Activated T-helper 1 cell treated with Interleukin-2 at 50 U/mL for 16 hours (primary cell): Measurements from ENCODE around the gene PNPLA7.

ENCODE experiments used
- DNase-seq: peaks from one replicate; pipeline ENCODE4 v3.0.0-alpha.2; 2020; ENCODE audit warnings: low read depth

PNPLA7 gene

GRCh38 chr9:137494104-137494544 lies 56.1 kb downstream of the PNPLA7 start:
- no peak for DNase-seq

GRCh38 chr9:137493364-137494103 lies 56.7 kb downstream of the PNPLA7 start:
- no peak for DNase-seq

DNA sequence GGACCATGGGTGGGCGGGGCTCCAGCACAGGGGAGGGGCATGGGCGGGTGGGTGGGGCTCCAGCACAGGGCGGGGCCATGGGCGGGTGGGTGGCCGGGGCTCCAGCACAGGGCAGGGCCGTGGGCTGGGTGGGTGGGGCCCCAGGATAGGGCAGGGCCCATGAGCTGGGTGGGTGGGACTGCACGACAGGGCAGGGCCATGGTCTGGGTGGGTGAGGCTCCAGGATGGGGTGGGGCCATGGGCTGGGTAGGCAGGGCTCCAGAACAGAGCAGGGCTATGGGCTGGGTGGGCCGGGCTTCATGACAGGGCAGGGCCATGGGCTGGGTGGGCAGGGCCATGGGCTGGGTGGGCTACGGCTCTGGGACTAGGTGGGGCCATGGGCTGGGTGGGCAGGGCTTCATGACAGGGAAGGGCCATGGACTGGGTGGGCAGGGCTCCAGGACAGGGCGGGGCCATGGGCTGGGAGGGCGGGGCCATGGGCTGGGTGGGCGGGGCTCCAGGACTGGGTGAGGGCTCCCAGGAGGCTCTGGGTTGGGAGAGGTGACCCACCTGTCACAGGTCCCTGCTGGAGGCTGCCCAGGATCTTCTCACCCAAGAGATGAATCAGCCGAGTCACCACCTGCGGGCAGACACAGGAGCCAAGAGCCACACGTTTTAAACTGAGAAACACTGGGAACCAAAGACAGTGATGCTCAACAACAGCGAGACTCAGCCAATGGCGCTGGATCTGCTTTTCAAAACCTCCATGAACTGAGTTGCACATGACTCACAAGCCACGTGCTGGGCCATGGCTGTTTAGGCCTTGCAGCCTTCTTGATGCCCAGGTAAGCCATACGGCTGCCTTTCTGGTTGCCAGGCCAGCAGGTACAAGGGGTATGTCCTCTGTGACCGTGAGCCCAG lies 57.5 kb downstream of the PNPLA7 start:
- no peak for DNase-seq

DNA sequence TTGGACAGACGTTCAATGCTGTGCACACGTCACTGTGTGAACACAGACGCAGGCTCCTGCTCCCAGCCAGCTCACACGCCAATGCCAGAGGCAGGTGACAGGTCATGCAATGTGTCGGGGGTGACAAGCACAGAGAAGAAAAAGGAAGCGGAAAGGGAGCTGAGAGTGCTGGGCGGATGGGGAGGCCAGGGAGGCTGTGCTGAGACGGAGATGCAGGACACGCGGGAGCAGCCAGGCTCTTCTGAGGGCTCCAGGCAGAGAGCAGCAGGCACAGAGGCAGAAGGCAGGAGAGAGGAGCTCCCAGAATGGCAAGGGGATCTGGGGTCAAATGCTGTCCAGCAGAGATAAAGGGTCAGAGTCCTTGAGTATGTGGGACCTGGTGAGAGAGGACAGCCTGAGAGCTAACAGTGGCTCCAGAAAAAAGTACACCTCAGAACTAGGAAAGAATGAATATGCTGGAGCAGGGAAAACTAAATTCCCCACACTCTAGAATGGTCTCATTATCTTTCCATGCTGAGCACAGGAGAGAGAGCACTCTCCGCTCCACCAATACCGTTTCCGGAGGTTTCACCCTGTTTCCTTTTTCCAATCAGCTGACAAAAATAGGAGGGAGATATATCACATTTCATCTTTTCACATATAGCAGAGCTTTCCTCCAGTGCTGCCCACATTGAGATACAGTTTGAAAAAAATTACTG lies 58.3 kb downstream of the PNPLA7 start:
- DNase-seq, result no peak

- no peak for DNase-seq
These were observed 59.5 kb downstream of the PNPLA7 start for GRCh38 chr9:137490532-137491186.

- DNase-seq, result no peak
These were observed 61.3 kb downstream of the PNPLA7 start for GRCh38 chr9:137488906-137489305.

- no peak for DNase-seq
These were observed 61.9 kb downstream of the PNPLA7 start for GRCh38 chr9:137488327-137488653.

GRCh38 chr9:137487454-137488326 lies 62.5 kb downstream of the PNPLA7 start:
- no peak for DNase-seq

GRCh38 chr9:137486545-137487453 lies 63.4 kb downstream of the PNPLA7 start:
- no peak for DNase-seq

- DNase-seq, result no peak
These were observed 64.1 kb downstream of the PNPLA7 start for GRCh38 chr9:137486141-137486490.

GRCh38 chr9:137485343-137486140 lies 64.7 kb downstream of the PNPLA7 start:
- no peak for DNase-seq

DNA sequence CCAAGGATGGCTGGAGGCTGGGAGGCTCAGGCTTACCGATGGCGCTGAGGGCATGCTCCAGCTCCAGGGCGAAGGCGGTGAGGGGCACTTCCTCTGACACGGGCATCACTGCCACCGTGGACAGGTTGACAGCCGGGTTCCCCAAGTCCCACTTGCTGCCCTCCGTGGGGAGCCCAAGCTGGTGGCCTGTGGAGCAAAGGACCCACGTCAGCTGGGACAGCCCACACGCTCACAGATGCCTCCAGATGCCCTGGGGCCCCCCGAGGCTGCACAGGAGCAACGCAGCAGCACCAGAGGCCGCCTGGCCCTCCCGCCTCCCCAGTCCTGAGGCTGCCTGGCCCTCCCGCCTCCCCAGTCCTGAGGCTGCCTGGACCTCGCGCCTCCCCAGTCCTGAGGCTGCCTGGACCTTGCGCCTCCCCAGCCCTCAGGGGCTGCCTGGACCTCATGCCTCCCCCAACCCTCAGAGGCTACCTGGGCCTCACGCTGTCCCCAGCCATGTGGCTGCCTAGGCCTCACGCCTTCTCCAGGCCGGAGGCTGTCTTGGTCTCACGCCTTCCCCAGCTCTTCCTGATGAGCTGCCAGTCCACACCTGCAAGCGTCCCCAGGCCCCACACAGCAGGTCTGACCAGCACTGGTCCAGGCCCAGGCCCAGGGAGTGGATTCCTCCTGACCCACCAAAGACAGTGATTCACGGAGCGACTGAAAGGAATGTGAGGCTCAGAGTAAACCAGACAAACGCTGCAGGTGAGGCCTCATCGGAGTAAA lies 65.5 kb downstream of the PNPLA7 start:
- DNase-seq, result no peak

- DNase-seq, result no peak
These were observed 68.0 kb downstream of the PNPLA7 start for GRCh38 chr9:137482094-137482781.

GRCh38 chr9:137480686-137481683 lies 69.2 kb downstream of the PNPLA7 start:
- DNase-seq, result no peak

DNA sequence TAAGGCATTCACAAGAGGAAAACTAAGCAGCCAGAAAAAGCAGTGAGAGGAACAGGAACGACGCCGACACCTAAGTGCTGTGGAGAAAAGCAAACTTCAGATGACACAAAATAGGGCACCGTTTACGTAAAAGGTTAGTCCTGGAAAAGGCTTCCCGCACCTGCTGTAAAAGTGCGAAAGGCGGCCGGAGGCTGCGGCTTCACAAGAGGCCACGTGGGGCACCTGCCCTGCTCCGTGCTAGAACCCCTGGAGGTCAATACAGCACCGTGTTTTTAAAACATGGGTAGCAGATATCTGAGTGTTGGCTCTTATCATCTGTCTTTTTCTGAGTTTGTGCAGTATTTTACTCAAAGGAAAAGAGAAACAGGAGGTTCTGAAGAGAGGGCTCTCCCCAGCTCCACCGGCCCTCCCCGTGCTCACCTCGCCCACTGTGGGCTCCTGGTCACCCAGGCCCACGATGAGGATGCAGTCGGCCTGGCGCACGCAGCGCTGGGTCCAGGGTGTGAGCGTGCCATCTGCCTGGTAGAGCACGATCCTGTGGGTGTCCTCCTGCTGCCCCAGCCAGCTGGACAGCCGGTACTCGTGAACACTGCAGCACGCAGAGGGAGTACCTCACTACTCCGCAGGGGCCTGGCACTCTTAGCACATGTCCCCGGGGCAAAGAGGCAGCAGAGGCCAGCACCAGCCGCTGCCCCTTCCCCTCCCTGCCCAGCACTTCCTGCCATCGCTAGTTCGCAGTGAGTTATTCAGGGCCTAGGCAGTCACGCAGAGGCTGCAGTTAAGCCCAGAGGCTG lies 70.1 kb downstream of the PNPLA7 start:
- DNase-seq, result no peak
